WTC11 (cell line): ENCODE measurements around the gene GABRR3. TPM values are rescaled to one million over a fixed set of nuclear protein-coding genes. Genes with fewer than 3 reads are reported as not detected.

ENCODE experiments used
- ATAC-seq: fragments of 200-7000 bp; cut with Tn5 transposase; 2 replicates; pipeline ENCODE4 v1.10.0; 2021; ENCODE audit warnings: mild to moderate bottlenecking, moderate library complexity
- CTCF ChIA-PET: fragments of 300-600 bp; sonication (Branson Sonifier 250); formaldehyde crosslinking; loops from one replicate; lab custom pipeline; 2021; ENCODE audit warnings: antibody characterized with exemption; lab: Charles Lee
- POLR2A ChIA-PET: fragments of 350-600 bp; sonication (Branson Sonifier 250); formaldehyde crosslinking; loops from one replicate; lab custom pipeline; 2021; ENCODE audit warnings: antibody characterized with exemption; lab: Charles Lee
- DNase-seq: peaks from one replicate; pipeline ENCODE4 v3.0.0; 2021; ENCODE audit warnings: low spot score
- H3K27ac Mint-ChIP-seq: 2 replicates; pipeline ENCODE4 v1.8.0; 2021; ENCODE audit warnings: mixed read lengths
- H3K27me3 Mint-ChIP-seq: 2 replicates; pipeline ENCODE4 v1.8.0; 2021; ENCODE audit warnings: low read depth, mild to moderate bottlenecking, moderate library complexity, mixed read lengths
- H3K36me3 Mint-ChIP-seq: 2 replicates; pipeline ENCODE4 v1.8.0; 2021; ENCODE audit warnings: mixed read lengths
- H3K4me1 Mint-ChIP-seq: 2 replicates; pipeline ENCODE4 v1.8.0; 2022; ENCODE audit warnings: mixed read lengths
- H3K4me3 Mint-ChIP-seq: 2 replicates; pipeline ENCODE4 v1.8.0; 2021; ENCODE audit warnings: mild to moderate bottlenecking, moderate library complexity, mixed read lengths
- H3K9me3 Mint-ChIP-seq: 2 replicates; pipeline ENCODE4 v1.8.0; 2021; ENCODE audit warnings: mixed read lengths
- ATF2 ChIP-seq: sonication (generic); formaldehyde crosslinking; IDR thresholded peaks from 2 replicates; pipeline ENCODE4 v1.8.1; 2022; ENCODE audit warnings: low read depth, missing genetic modification reagents, borderline replicate concordance
- ATF6 ChIP-seq: sonication (generic); formaldehyde crosslinking; IDR thresholded peaks from 2 replicates; pipeline ENCODE4 v1.8.1; 2023; ENCODE audit warnings: mild to moderate bottlenecking, missing genetic modification reagents
- CBFB ChIP-seq: sonication (generic); formaldehyde crosslinking; IDR thresholded peaks from 2 replicates; pipeline ENCODE4 v1.8.1; 2022; ENCODE audit warnings: mild to moderate bottlenecking, low read depth, missing genetic modification reagents
- HMGA2 ChIP-seq: fragments of 250-450 bp; sonication (Bioruptor Pico); IDR thresholded peaks from 2 replicates; pipeline ENCODE4 v1.4.0; 2021; ENCODE audit warnings: mild to moderate bottlenecking, moderate library complexity
- NR2C2 ChIP-seq: sonication (generic); formaldehyde crosslinking; IDR thresholded peaks from 2 replicates; pipeline ENCODE4 v1.8.0; 2022; ENCODE audit warnings: mild to moderate bottlenecking, missing genetic modification reagents
- OVOL2 ChIP-seq: fragments of 250-450 bp; sonication (Bioruptor Pico); IDR thresholded peaks from 2 replicates; pipeline ENCODE4 v1.9.0; 2021; ENCODE audit warnings: mild to moderate bottlenecking, borderline replicate concordance
- RELA ChIP-seq: sonication (generic); formaldehyde crosslinking; IDR thresholded peaks from 2 replicates; pipeline ENCODE4 v1.8.1; 2022; ENCODE audit warnings: missing genetic modification reagents, mild to moderate bottlenecking, borderline replicate concordance
- SMAD3 ChIP-seq: sonication (generic); formaldehyde crosslinking; IDR thresholded peaks from 2 replicates; pipeline ENCODE4 v1.8.0; 2022; ENCODE audit warnings: missing genetic modification reagents, mild to moderate bottlenecking, borderline replicate concordance
- STAT6 ChIP-seq: sonication (generic); formaldehyde crosslinking; conservative IDR thresholded peaks from 2 replicates; pipeline ENCODE4 v1.8.1; 2023; ENCODE audit warnings: mild to moderate bottlenecking, low read depth, missing genetic modification reagents, moderate library complexity
- TEAD4 ChIP-seq: sonication (generic); formaldehyde crosslinking; IDR thresholded peaks from 2 replicates; pipeline ENCODE4 v1.8.0; 2022; ENCODE audit warnings: mild to moderate bottlenecking, missing genetic modification reagents
- ZBTB21 ChIP-seq: sonication (generic); formaldehyde crosslinking; IDR thresholded peaks from 2 replicates; pipeline ENCODE4 v1.8.1; 2023; ENCODE audit warnings: mild to moderate bottlenecking, missing genetic modification reagents, borderline replicate concordance
- ZNF416 ChIP-seq: fragments of 250-450 bp; sonication (Bioruptor Pico); IDR thresholded peaks from 2 replicates; pipeline ENCODE4 v1.9.0; 2021; ENCODE audit warnings: mild to moderate bottlenecking, inconsistent platforms
- total RNA-seq: library from RNA; stranded (reverse); gene quantifications from 3 replicates; pipeline ENCODE4 v1.2.3, GENCODE V29; 2021
- TF ChIP-seq, protein P1 (sequence below): sonication (generic); formaldehyde crosslinking; IDR thresholded peaks from 2 replicates; pipeline ENCODE4 v1.8.1; 2023; ENCODE audit warnings: mild to moderate bottlenecking, missing genetic modification reagents
- TF ChIP-seq, protein P2 (sequence below): sonication (generic); formaldehyde crosslinking; IDR thresholded peaks from 2 replicates; pipeline ENCODE4 v1.8.1; 2022; ENCODE audit warnings: missing genetic modification reagents, borderline replicate concordance

GABRR3 gene
- total RNA-seq, 1 experiment from 2014 or later, result not detected

GRCh38 chr3:97990624-97991292 is 44.4 kb downstream of the GABRR3 start:
- POLR2A ChIA-PET, result interaction anchor here (0.5 kb wide), 1 partner anchor 45 kb away, joined by 3 read pairs; no protein-coding TSS in a partner anchor
- no peak overlapping the region for H3K27ac Mint-ChIP-seq
- no peaks in the 10 kb centered on the region for H3K36me3 Mint-ChIP-seq
- DNase-seq (no peak), ATAC-seq (no peak)
- no peaks in the 10 kb centered on the region for H3K27me3 Mint-ChIP-seq
- peaks cover 29% of the 10 kb centered on the region for H3K4me1 Mint-ChIP-seq
- H3K9me3 Mint-ChIP-seq, result peaks cover 10% of the 10 kb centered on the region
- TF ChIP-seq RELA (CRISPR knock-in tag), result no peak
- TF ChIP-seq ZBTB21 (CRISPR knock-in tag), result no peak
- TF ChIP-seq OVOL2 (CRISPR knock-in tag), result no peak
- TF ChIP-seq STAT6 (CRISPR knock-in tag), result no peak
- no peak for TF ChIP-seq TEAD4 (CRISPR knock-in tag)
- TF ChIP-seq, protein P1, sequence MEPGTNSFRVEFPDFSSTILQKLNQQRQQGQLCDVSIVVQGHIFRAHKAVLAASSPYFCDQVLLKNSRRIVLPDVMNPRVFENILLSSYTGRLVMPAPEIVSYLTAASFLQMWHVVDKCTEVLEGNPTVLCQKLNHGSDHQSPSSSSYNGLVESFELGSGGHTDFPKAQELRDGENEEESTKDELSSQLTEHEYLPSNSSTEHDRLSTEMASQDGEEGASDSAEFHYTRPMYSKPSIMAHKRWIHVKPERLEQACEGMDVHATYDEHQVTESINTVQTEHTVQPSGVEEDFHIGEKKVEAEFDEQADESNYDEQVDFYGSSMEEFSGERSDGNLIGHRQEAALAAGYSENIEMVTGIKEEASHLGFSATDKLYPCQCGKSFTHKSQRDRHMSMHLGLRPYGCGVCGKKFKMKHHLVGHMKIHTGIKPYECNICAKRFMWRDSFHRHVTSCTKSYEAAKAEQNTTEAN (CRISPR knock-in tag), result no peak
- TF ChIP-seq HMGA2 (CRISPR knock-in tag), result no peak
- TF ChIP-seq ATF6 (CRISPR knock-in tag), result no peak
- TF ChIP-seq ATF2 (CRISPR knock-in tag), result no peak
- no peak for TF ChIP-seq NR2C2
- TF ChIP-seq, protein P2, sequence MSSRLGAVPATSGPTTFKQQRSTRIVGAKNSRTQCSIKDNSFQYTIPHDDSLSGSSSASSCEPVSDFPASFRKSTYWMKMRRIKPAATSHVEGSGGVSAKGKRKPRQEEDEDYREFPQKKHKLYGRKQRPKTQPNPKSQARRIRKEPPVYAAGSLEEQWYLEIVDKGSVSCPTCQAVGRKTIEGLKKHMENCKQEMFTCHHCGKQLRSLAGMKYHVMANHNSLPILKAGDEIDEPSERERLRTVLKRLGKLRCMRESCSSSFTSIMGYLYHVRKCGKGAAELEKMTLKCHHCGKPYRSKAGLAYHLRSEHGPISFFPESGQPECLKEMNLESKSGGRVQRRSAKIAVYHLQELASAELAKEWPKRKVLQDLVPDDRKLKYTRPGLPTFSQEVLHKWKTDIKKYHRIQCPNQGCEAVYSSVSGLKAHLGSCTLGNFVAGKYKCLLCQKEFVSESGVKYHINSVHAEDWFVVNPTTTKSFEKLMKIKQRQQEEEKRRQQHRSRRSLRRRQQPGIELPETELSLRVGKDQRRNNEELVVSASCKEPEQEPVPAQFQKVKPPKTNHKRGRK (CRISPR knock-in tag), result no peak
- no peak for TF ChIP-seq SMAD3 (CRISPR knock-in tag)
- TF ChIP-seq CBFB (CRISPR knock-in tag), result no peak
- TF ChIP-seq ZNF416, result no peak
- no peak overlapping the region for H3K4me3 Mint-ChIP-seq
- CTCF ChIA-PET, result interaction anchor here (0.6 kb wide), 1 partner anchor 1467 kb away, joined by 3 read pairs; no protein-coding TSS in a partner anchor
